Stimulated activated CD4-positive, alpha-beta T cell treated with anti-CD3 and anti-CD28 coated beads, Interleukin-12 subunit alpha, Interleukin-12 subunit beta, amount 100 ng/mL, for 24 hours (primary cell): Measurements from ENCODE around the gene SLC50A1.
"Not testable (repeated sequence)": the region's sequence is repeated elsewhere in the genome, so short reads cannot be mapped to it uniquely, and the experiment has no call there.

Experiments
- DNase-seq, 2 experiments: peaks; one replicate each; pipeline ENCODE4 v3.0.0-alpha.2; 2020; ENCODE audit warnings: low read depth in 2 of 2

Gene SLC50A1

DNA sequence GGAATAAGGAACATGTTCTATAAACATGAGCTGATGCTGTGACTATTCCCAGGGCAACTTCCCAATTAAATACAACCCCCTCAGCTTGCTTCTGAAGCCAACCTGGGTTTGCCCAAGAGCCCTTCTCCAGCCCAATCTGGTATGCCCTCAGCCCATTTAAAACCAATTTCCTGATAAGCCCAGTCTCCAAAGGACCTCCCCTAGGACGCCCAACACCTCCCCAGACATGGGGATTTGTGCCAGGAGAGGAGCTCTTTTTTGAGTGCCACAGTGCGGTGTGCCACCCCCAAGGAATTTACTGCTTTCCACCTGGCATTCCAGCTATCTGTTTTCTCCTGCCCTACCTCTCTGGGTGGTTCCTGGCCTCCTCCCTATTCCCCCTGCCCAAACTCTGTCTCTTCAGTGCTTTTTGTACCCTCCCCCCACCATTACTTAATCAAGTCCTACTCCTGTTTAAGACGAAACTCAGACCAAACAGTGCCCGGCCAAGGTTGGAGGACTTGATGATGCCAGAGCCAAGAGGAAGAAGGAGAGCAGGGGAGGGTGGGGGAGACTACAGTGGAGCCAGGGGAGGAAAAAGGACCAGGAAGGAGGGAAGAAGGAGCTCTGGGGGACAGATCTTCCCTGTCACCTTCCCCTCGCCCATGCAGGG, 19.4 kb upstream of the SLC50A1 start:
- DNase-seq, result no peak

DNA sequence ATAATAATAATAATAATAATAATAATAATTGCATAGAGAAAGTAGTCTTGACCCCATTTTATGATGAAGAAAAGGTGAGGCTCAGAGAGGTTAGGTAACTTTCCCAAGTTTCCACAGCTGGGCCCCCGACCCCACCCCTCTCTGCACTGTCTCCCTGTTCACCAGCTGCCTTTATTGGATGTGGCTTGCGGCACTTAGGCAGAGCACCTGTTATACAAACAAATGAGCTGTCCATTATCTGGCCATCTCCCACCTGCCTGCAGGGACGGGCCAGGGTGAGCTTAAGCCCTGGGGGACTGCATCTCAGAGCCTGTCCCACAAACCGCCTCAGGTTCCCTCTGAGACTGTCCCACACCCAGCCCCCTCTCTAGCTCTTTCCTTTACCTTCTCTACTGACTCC, 18.0 kb upstream of the SLC50A1 start:
- no peak for DNase-seq

DNA sequence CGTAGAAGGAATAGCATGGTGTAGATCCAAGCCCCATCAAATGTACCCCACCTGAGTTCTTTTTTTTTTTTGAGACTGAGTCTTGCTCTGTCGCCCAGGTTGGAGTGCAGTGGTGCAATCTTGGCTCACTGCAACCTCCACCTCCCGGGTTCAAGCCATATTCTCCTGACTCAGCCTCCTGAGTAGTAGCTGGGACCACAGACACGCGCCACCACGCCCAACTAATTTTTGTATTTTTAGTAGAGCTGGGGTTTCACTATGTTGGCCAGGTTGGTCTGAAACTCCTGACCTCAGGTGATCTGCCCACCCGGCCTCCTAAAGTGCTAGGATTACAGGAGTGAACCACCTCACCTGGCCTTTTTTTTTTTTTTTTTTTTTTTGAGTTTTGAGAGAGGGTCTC, 17.6 kb upstream of the SLC50A1 start:
- not testable (repeated sequence) for DNase-seq

DNA sequence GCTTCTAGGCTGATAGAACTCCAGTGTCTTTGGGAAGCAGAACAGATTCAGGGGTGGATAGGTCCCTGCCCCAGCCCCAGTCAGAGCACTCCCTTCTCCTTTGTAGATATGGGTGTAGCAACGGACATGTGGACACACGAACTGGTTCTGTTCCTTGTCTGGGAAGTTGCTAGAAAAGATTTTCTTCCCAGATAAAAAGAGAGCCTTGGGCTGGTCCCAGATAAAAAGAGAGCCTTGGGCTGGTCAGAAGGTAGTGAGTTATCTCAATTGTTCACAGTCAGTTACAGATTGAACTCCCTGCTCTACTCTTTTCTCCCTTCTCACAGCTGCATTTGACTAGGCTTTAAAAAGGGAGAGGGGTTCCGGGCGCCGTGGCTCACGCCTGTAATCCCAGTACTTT, 15.4 kb upstream of the SLC50A1 start:
- DNase-seq, result no peak

DNA sequence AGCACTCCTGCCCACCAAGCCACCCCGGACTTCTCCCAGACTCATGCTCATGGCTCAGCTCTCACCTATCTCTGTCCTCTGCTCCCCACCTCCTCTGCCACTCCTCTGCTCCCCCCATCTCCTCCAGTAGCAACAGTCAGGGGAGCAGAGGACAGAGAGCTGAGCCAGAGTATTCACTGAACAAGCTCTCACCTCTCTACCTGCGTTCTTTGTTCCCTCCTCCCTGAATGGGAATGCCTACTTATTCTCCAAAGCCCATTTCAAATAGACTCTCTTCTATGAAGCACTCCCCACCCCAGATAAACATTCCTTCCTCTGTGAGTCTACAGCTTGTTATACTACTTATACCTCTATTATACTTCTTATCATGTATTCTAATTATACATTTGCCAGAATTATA, 14.4 kb upstream of the SLC50A1 start:
- DNase-seq, result no peak

DNA sequence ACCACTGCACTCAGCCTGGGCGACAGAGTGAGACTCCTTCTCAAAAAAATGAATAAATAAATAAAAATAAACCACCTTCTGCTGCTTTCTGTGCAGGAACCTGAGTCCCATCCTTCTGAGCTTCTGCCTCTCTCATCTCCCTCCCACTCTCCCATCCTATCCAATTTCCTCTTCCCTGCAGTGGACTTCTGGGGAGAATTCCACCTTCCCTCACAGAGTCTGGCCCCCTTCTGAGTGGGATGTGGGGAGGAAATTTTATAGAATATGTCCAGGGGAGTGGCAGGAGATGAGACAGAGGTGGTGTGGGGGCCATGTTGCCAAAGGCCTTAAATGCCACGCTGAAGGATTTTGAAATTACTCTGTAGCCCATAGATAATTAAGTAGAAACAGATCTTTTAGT, 13.3 kb upstream of the SLC50A1 start:
- no peak for DNase-seq

DNA sequence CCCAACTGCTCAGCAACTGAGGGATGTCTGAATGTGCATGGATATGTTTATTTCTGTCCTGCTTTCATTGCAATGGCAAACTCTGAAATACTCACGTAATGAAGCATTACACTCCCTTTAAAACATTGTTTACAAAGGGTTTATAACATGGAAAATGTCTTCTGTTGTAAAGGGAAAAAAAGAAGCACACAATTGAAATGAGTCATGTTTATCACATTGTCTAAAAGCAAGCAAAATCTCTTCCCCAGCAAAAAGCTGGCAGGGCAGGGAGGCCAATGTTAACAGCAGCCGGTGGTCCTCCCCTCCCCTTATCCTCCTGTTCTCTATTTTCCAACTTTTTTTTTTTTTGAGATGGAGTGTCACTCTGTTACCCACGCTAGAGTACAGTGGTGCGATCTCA, 11.9 kb upstream of the SLC50A1 start:
- DNase-seq, result no peak

DNA sequence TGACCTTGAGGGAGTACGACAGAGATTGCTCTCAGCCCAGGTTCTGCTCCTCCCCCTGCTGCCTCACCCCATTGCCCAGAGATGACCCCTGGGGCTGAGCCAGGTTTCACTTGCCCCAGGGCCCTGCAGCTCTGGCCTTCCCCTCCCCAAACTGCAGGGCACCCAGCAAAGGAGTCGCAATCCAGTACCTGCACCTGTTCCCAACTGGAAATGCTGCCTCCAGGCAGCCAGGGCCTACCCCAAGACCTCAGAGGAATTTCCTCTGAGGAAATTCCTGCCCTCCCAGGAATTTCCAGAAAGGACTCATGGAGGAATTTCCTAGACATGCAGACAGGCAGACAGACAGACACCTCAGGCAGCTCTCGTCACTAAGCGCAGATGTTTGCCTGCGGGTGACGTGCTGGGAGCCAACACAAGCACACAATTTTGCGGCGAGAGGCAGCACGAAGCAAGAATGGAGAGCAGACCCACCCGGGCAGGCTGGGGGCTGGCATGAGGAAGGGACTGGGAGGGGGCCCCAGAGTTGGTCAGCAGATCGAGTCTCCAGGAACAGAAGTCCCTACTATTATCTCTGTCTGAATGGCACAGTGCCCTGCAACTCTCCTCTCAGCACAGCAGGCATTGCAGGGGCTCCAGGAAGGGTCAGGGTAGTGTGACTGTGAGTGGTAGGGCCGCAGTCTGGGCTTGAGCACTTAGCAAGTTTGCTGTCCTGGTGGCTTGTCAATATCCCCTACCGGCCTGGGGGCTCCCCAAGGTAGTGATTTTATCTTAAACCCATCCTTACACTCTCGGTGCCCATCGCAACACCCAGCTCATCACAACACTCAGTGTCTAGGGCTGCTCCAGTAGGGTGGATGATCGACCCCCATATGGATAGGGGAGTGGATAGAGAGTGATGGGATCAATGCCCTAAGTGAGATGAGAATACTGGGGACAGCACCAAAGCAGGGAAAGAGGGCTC, 10.9 kb upstream of the SLC50A1 start:
- DNase-seq, result no peak

DNA sequence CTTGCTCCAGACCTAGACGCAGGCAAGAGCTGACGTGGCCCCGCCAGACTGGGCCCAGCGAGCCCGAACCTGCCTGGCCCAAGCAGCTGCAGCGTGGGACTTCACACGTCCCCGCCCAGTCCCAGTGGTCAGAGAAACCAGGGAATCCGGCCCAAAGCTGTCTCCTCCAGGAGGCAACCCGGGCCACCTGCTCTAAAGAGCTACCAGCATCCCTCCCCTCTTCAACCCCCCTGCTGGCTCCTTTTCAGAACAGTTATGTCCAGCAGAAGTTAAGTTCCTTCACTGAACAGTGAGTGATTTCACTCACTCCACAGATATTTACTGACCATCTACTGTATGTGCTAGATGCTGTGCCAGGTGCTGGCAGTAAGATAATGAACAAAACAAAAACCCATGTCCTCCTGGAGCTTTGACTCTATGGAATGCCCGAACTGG, 10.1 kb upstream of the SLC50A1 start:
- DNase-seq, result no peak

DNA sequence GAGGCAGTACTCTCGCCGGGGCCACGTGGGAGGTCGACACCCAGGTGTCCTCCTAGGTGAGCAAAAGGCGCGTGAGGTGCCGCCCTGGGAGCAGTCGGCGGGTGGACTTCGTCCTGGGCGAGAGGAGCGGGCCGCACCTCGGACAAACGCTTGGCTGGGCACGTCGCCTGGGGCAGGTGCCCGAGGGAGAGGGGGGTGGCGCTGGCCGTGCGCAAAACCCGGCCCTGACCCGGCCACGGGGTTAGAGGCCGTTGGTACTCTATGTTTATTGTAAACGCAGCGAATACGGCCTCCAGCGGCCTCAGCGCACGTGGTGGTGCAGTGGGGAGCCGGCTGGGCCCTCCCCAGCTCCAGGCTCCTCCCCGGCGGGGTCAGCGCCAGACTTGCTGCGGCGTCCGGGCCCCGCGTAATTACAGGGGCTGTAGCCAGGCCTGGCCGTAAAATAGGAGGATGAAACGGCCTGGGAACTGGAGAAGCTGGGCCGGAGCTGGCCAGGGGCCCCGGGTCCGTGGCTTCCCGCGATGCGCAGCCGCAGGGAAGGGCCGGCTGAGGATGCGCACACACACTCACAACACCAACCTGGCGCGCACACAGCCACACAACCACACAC, 9.6 kb upstream of the SLC50A1 start:
- no peak for DNase-seq

DNA sequence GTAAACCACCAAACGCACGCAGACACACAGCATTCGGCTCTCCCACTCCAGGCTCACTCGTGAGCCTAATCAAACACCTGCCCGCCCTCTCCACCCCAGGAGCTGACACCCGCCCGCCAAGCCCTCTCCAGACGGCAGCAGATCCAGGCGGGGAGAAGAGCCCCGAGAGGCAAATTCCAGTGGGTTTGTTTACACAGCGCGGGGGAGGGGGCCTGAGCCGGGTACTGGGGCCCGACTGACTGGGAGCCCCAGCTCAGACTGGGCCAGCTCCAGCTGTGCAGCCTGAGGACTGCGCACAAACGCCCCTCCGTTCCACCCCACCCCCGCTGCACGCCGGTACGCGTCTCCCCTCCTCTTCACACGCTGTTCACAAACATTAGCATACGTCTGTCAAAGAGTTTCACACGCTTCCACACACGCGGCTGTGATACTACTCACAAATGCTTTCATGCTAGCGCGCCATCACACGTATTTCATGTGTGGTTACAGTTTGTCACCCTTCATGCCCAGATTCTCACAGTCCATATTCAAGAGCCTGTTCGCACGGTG, 9.0 kb upstream of the SLC50A1 start:
- peak in 1 of 2 experiments; percentile 22 for DNase-seq

DNA sequence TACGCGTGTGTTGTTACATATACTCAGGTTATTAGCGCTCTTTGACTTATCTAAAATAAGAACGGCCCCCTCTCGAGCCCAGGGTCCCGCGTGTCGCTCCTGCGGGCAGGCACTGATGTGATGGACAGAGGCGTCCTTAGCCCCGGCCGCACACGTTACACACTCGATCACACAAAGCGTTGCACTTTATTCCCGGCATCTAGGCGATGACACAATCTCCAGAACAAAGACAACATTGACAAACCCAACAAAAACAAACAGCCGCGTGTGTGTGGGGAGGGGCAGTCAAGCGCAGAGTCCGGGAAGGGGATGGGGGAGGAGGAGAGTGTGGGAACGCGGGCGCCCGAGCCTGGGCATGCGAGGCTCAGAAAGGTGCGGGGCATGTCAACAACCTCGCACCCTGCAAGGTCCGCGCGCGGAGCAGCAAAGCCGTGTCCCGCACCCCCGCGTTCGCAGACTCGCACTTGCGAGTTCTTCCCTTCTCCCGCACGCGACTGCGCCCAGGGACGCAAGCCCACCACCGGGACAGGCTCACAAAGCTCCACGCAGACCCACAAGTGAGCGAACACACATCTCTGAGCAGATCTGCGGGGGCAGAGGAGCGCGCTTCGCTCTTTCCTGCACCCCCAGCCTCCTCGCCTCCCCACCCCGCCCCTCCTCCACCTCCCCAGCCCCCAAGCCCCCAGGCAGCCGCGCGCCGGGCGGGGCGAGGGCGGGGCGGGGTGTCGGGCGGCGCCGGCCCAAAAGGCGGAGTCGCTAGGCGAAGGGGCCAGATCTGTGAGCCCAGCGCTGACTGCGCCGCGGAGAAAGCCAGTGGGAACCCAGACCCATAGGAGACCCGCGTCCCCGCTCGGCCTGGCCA, 8.3 kb upstream of the SLC50A1 start, which contains the start of gene EFNA1:
TSS of gene EFNA1 (plus strand) at position 772 of the 862 bp plus-strand sequence. CDS start 102 bp downstream, outside the sequence.
- peak in 1 of 2 experiments; percentile 33 for DNase-seq

DNA sequence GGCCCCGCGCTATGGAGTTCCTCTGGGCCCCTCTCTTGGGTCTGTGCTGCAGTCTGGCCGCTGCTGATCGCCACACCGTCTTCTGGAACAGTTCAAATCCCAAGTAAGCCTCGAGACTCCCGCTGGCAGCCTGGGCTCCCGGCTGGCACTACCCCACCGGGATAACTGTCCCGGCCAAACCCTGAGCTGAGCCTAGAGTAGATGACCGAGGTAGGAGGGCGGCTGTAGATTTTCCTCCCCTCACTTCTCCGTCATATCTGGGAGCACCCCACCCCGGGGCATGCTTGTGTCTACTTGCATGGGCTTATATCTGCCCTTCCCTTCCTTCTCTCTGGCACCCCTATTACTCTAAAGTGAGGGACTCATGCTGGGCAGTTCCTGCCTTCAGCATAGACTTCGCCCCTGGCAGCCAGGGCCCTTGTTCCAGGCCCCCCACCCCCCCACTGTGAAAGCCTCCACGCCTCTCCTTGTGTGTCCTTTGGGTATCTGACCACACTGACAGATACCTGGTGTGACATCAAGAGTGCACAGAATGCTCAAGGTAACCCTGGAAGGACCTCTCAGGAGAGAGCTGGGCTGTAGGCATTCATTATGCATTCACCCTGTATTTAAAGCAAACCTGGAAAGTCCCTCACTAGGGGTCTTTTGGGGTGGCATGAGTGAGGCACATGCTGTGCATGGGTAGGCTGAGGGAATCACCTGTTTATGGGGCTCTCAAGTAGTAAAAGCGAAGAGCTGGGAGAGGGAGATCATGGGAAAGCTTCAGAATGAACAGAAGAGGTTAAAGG, 7.5 kb upstream of the SLC50A1 start:
- DNase-seq, result no peak

DNA sequence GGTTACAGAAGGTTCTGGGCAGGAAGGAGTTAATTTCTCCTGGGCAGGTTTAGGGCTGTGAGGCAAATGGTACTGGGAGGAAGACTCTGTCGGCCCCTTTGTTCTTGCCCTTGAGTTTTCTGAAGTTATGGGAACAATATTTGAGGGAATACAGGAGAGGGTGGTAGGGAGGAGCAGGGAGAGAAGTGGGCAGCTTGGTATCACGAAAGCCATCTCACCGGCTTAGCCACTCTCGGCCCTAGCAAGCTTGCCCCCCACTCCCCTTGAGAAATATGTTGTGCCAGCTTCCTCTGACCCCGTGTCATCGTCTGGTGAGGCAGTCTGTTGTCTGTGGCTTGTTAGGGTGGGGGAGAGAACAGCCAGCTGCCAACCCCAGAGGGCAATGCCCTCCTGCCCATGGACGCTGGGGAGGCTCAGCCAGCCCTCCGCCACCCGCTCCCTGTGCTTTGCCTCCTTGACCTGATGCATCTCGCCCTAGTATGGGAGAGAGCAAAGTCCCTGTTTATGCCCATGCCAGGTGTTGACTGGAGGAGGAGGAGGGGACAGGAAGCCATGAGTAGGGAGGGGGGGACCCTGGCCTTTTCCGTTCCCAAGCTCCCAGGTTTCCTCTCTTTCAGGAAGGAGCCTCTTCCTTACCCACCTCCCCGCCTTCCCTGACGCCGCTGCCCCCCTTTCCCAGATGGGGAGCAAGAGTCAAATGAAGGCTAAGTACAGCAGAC, 6.7 kb upstream of the SLC50A1 start:
- no peak for DNase-seq

DNA sequence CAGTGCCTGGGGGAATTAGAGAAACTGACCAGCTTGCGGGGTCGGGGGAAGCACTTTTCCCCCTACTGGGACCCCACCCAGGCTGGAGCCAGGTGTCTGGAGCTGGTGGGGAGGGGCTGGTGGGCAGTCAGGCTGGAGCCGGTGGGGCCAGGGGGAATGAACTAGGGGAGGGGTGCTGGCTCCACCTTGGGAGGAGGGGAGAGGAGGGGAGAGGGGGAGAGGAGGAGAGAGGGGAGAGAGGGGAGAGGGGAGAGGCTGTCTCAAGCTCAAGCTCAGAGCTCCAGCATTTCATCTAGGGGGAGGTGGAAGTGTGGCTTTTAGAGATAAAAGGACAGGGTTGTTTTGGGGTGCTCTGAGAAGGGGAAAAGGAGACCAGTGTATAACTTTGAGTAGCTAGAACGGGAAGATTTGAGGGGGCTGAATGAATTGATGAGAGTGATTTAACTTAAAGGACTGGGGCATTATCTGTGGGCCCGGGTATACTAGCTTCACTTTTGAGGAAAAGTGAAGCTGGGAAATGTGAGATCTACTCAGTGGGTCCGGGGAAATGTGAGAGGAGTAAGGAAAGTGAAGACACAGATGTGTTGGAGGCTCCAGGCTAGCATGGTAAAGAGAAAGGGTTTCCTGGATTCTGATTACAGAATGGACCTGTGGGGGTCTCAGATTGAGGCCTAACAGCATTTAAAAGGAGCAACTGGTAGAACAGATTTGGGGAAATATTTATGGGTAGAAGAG, 5.2 kb upstream of the SLC50A1 start:
- DNase-seq, result no peak

DNA sequence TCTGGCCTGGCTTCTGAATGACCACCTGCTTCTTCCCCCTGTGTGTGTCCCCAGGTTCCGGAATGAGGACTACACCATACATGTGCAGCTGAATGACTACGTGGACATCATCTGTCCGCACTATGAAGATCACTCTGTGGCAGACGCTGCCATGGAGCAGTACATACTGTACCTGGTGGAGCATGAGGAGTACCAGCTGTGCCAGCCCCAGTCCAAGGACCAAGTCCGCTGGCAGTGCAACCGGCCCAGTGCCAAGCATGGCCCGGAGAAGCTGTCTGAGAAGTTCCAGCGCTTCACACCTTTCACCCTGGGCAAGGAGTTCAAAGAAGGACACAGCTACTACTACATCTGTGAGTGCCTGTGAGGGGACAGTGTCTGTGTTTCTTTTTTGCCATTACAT, 4.4 kb upstream of the SLC50A1 start:
- DNase-seq, result no peak

DNA sequence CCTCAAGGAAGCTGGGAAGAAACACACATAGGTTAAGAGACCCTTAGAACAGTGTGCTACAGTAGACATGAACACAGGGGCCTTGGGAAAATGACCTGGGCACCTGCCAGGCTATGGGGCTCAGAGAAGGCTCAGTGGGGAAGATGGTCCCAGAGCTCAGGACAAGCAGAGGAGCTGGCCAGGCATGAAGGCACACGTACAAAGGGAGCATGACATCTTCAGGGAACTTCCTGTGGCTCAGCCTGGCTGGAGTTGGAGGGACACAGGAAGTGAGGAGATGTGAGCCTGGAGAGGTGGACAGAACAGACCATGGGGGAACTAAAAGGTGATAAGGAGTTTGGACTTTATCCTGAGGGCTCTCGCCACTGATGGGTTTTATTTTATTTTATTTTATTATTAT, 3.8 kb upstream of the SLC50A1 start:
- DNase-seq, result no peak

DNA sequence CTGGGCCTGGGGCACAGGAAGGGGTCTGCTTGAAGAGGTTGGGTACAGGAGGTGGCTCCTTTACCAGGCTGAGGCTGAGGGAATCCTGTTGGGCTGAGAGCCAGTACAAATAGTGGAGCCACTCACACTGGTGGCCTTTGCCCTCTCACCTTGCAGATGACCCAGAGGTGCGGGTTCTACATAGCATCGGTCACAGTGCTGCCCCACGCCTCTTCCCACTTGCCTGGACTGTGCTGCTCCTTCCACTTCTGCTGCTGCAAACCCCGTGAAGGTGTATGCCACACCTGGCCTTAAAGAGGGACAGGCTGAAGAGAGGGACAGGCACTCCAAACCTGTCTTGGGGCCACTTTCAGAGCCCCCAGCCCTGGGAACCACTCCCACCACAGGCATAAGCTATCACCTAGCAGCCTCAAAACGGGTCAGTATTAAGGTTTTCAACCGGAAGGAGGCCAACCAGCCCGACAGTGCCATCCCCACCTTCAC, 1.8 kb upstream of the SLC50A1 start:
- no peak for DNase-seq

DNA sequence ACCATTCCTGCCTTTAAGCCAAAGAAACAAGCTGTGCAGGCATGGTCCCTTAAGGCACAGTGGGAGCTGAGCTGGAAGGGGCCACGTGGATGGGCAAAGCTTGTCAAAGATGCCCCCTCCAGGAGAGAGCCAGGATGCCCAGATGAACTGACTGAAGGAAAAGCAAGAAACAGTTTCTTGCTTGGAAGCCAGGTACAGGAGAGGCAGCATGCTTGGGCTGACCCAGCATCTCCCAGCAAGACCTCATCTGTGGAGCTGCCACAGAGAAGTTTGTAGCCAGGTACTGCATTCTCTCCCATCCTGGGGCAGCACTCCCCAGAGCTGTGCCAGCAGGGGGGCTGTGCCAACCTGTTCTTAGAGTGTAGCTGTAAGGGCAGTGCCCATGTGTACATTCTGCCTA, 1.3 kb upstream of the SLC50A1 start:
- no peak for DNase-seq
